AG09319 (cell line): Measurements from ENCODE around the gene HTR2C.

Source experiments
- DNase-seq: peaks from one replicate; pipeline ENCODE4 v3.0.0-alpha.2; 2010; ENCODE audit warnings: low read depth; ENCODE audit errors: extremely low read depth
- CTCF ChIP-seq: IDR thresholded peaks from 2 replicates; pipeline ENCODE4 v1.5.1; 2011; ENCODE audit warnings: low read depth, mild to moderate bottlenecking, inconsistent platforms, low read length, moderate library complexity

The HTR2C gene

GRCh38 chrX:114712466-114712865, 128.6 kb downstream of the HTR2C start:
- no peak for TF ChIP-seq CTCF
- DNase-seq, result no peak

- no peak for TF ChIP-seq CTCF
- no peak for DNase-seq
Observed at GRCh38 chrX:114715096-114715495, 131.2 kb downstream of the HTR2C start.

- TF ChIP-seq CTCF, result no peak
- DNase-seq, result no peak
Observed at GRCh38 chrX:114717921-114718320, 134.0 kb downstream of the HTR2C start.

GRCh38 chrX:114766541-114766940, 182.7 kb downstream of the HTR2C start:
- TF ChIP-seq CTCF, result no peak
- DNase-seq, result no peak

- peak; percentile 5 for TF ChIP-seq CTCF
- DNase-seq, result no peak
Observed at GRCh38 chrX:114774691-114775090, 190.8 kb downstream of the HTR2C start.

- TF ChIP-seq CTCF, result no peak
- no peak for DNase-seq
Observed at GRCh38 chrX:114782925-114783324, 199.0 kb downstream of the HTR2C start.

GRCh38 chrX:114787061-114787460, 203.2 kb downstream of the HTR2C start:
- DNase-seq, result no peak
- TF ChIP-seq CTCF, result no peak

GRCh38 chrX:114797494-114797893, 213.6 kb downstream of the HTR2C start:
- TF ChIP-seq CTCF, result no peak
- no peak for DNase-seq
